ENCODE measurements around the gene SSPN.

DNA sequence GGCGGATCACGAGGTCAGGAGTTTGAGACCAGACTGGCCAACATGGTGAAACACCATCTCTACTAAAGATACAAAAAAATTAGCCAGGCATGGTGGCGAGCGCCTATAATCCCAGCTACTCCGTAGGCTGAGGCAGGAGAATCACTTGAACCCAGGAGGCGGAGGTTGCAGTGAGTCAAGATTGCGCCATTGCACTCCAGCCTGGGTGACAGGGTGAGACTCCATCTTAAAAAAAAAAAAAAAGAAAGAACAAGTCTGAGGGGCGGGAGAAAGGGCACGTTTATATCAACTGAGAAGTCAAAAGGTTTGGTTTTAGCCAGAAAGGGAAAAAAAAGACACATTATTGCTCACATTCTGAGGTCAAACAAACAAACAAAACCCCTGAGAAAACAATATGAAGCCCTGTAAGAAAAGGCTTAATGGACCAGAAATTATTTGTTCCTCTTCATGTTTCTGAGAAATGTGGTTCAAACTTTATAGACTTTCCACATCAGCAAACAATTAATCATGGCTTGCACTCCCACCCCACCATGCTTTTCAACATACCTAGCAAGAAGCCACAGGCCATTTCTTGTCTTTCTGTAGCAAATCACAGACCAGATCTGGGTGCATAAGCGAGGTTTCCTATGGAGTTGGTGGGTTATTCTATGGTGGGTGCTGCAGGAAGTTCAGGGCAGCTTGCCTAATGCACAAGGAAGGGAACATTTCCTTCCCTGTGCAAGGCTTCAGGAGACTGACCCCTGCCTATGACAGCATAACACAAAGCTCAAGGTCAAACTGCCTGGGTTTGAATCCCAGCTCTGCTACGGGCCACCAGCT, 80.1 kb downstream of the SSPN start:
- TF ChIP-seq, protein P1, sequence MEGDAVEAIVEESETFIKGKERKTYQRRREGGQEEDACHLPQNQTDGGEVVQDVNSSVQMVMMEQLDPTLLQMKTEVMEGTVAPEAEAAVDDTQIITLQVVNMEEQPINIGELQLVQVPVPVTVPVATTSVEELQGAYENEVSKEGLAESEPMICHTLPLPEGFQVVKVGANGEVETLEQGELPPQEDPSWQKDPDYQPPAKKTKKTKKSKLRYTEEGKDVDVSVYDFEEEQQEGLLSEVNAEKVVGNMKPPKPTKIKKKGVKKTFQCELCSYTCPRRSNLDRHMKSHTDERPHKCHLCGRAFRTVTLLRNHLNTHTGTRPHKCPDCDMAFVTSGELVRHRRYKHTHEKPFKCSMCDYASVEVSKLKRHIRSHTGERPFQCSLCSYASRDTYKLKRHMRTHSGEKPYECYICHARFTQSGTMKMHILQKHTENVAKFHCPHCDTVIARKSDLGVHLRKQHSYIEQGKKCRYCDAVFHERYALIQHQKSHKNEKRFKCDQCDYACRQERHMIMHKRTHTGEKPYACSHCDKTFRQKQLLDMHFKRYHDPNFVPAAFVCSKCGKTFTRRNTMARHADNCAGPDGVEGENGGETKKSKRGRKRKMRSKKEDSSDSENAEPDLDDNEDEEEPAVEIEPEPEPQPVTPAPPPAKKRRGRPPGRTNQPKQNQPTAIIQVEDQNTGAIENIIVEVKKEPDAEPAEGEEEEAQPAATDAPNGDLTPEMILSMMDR (IDR thresholded peaks at IDR 0.05) = no peak
- TF ChIP-seq POLR2A (IDR thresholded peaks at IDR 0.05) = no peak
